Measurements from ENCODE around the gene EEPD1. TPM values are rescaled to one million over a fixed set of nuclear protein-coding genes. Genes with fewer than 3 reads are reported as not detected.
A peak's percentile ranks its signal among the peaks of the same experiment; 100 is the strongest.

The EEPD1 gene
- total RNA-seq, 1 experiment from 2014 or later: 5.0 TPM

DNA sequence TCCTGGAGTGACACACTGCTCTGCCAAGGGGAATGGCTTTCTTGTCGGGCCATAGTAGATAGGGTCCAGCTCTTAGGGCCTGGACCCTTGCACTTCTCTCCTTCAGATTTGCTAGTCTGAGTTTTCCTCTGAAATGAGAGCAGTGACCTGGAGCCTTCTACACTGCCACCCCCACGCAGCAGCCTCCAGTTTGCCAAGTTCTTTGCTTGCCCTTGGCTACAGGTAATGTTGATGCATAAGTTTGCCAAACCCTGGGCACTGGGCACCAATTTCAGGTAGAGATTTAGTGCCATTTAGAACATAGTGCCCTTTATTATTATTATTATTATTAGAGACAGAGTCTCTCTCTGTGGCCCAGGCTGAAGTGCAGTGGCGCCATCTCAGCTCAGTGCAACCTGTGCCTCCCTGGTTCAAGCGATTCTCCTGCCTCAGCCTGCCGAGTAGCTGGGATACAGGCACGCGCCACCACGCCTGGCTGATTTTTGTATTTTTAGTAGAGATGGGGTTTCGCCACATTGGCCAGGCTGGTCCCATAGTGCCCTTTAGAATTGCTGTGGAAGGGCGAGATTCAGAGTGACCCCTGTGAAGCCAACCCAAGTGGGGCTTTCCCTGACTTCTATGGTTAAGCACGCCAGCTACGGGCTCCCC lies 14.5 kb downstream of the EEPD1 start:
- H3K23me2 ChIP-seq (ENCODE audit: insufficient read length, low read depth, low read length, poor library complexity, severe bottlenecking): no peaks in the 10 kb centered on the region
- no peaks in the 10 kb centered on the region for H3K27me3 ChIP-seq (ENCODE audit: insufficient read depth, low read length)
- H3K23ac ChIP-seq (ENCODE audit: insufficient read length, low read depth, low read length): no peak overlapping the region
- H4K5ac ChIP-seq (ENCODE audit: insufficient read length, low read depth, low read length): no peak overlapping the region
- H2AFZ ChIP-seq (ENCODE audit: low read length): no peak overlapping the region
- H2BK12ac ChIP-seq (ENCODE audit: insufficient read length, low read depth, low read length): no peak overlapping the region
- no peak overlapping the region for H3K56ac ChIP-seq (ENCODE audit: insufficient read length, low read depth, low read length)
- H2AK5ac ChIP-seq (ENCODE audit: insufficient read length, low read length): no peak overlapping the region
- no peaks in the 10 kb centered on the region for H3K27me3 Mint-ChIP-seq (ENCODE audit: low read depth)
- no peak overlapping the region for H3K18ac ChIP-seq (ENCODE audit: insufficient read length, low read depth, low read length)
- no peak overlapping the region for H4K91ac ChIP-seq (ENCODE audit: insufficient read length, low read depth, low read length)
- peaks cover 20 to 23% of the 10 kb centered on the region in 2 experiments for H3K4me1 Mint-ChIP-seq
- H3K14ac ChIP-seq (ENCODE audit: insufficient read depth, low read length): no peak overlapping the region
- H2BK120ac ChIP-seq (ENCODE audit: low read depth, low read length, poor library complexity, severe bottlenecking): no peak overlapping the region
- H2BK20ac ChIP-seq (ENCODE audit: low read depth, low read length, poor library complexity, severe bottlenecking): no peak overlapping the region
- H3K27ac ChIP-seq (ENCODE audit: insufficient read length, low read depth, low read length): no peak overlapping the region
- TF ChIP-seq, protein P1, sequence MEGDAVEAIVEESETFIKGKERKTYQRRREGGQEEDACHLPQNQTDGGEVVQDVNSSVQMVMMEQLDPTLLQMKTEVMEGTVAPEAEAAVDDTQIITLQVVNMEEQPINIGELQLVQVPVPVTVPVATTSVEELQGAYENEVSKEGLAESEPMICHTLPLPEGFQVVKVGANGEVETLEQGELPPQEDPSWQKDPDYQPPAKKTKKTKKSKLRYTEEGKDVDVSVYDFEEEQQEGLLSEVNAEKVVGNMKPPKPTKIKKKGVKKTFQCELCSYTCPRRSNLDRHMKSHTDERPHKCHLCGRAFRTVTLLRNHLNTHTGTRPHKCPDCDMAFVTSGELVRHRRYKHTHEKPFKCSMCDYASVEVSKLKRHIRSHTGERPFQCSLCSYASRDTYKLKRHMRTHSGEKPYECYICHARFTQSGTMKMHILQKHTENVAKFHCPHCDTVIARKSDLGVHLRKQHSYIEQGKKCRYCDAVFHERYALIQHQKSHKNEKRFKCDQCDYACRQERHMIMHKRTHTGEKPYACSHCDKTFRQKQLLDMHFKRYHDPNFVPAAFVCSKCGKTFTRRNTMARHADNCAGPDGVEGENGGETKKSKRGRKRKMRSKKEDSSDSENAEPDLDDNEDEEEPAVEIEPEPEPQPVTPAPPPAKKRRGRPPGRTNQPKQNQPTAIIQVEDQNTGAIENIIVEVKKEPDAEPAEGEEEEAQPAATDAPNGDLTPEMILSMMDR (conservative IDR thresholded peaks at IDR 0.05): no peak
- H3K4me3 Mint-ChIP-seq: no peak overlapping the region
- H3K79me1 ChIP-seq (ENCODE audit: insufficient read depth, low read depth, low read length, poor library complexity, severe bottlenecking): no peaks in the 10 kb centered on the region
- H3K4me2 ChIP-seq (ENCODE audit: insufficient read depth, insufficient read length, low read length): no peak overlapping the region
- no peak overlapping the region for H3T11ph ChIP-seq (ENCODE audit: low read length)
- no peak overlapping the region for H3K9ac ChIP-seq (ENCODE audit: extremely low read depth, insufficient read length, low read length)
- DNase-seq: no peak
- H3K27ac Mint-ChIP-seq: peak overlapping the region in 1 of 3 experiments; percentile 71; a peak in 2 of 7 replicates
- H3K4me1 ChIP-seq (ENCODE audit: insufficient read depth, low read length): peaks cover 2% of the 10 kb centered on the region; the same call in 1 of the 2 replicates
- no peaks in the 10 kb centered on the region for H4K20me1 ChIP-seq (ENCODE audit: control insufficient read depth, insufficient read depth, insufficient read length)
- no peak overlapping the region for H2BK15ac ChIP-seq (ENCODE audit: low read depth, low read length)
- no peaks in the 10 kb centered on the region for H3K9me3 ChIP-seq (ENCODE audit: control insufficient read depth, low read depth, low read length)
- H3K79me2 ChIP-seq (ENCODE audit: insufficient read depth, low read length): no peaks in the 10 kb centered on the region
- H3K4ac ChIP-seq (ENCODE audit: low read depth, low read length): no peak overlapping the region
- H3K36me3 Mint-ChIP-seq (ENCODE audit: insufficient read depth in 1 of 3, low read depth in 3 of 3): no peaks in the 10 kb centered on the region
- no peaks in the 10 kb centered on the region for H3K9me3 Mint-ChIP-seq
- H4K8ac ChIP-seq (replicated peaks; ENCODE audit: insufficient read length, low read depth, low read length): no peak overlapping the region
- no CpG with 5 or more reads among the region's 12 CpGs for WGBS (ENCODE audit: extremely low coverage, insufficient read length, low lambda C conversion rate)
- no peak overlapping the region for H2BK5ac ChIP-seq (ENCODE audit: insufficient read length, low read length)

Measured in H9 (cell line).